Keratinocyte (primary cell): Measurements from ENCODE around the gene MPO. TPM values are rescaled to one million over a fixed set of nuclear protein-coding genes. Genes with fewer than 3 reads are reported as not detected.

Experiments used
- DNase-seq: peaks from one replicate; pipeline ENCODE4 v3.0.0-alpha.2; 2011; ENCODE audit warnings: low read depth, missing footprints, low spot score
- FAIRE-seq: peaks from 2 replicates; lab custom pipeline; 2011; peaks lifted over from hg19 to GRCh38; lab: Jason Lieb, UNC
- H2AFZ ChIP-seq: 2 replicates; pipeline ENCODE4 v1.6.0; 2012; ENCODE audit warnings: low read length, control low read depth, inconsistent platforms; ENCODE audit not compliant: control insufficient read depth
- H3K27ac ChIP-seq: 2 replicates; pipeline ENCODE4 v1.5.1; 2011; ENCODE audit warnings: low read length; ENCODE audit not compliant: control insufficient read depth, insufficient read depth
- H3K27me3 ChIP-seq: 3 replicates; pipeline ENCODE4 v1.6.0; 2011; ENCODE audit warnings: low read length; ENCODE audit not compliant: control insufficient read depth, insufficient read depth; ENCODE audit errors: extremely low read depth
- H3K36me3 ChIP-seq, 2 experiments: 2 replicates in 1 of 2; 3 replicates in 1 of 2; pipeline ENCODE4 v1.5.1; 2011; ENCODE audit warnings: low read length in 2 of 2, mild to moderate bottlenecking in 1 of 2; ENCODE audit not compliant: control insufficient read depth in 2 of 2, insufficient read depth in 2 of 2; ENCODE audit errors: extremely low read depth in 1 of 2
- H3K4me1 ChIP-seq: 3 replicates; pipeline ENCODE4 v1.5.1; 2011; ENCODE audit warnings: low read length; ENCODE audit not compliant: control insufficient read depth, insufficient read depth; ENCODE audit errors: extremely low read depth
- H3K4me2 ChIP-seq: 3 replicates; pipeline ENCODE4 v1.6.0; 2011; ENCODE audit warnings: low read depth, low read length; ENCODE audit not compliant: control insufficient read depth, insufficient read depth; ENCODE audit errors: extremely low read depth
- H3K4me3 ChIP-seq, 3 experiments: fragments of 200-600 bp in 1 of 3; sonication (generic) in 1 of 3; 2 replicates in 2 of 3; 3 replicates in 1 of 3; pipeline ENCODE4 v1.5.1; 2011 to 2016; ENCODE audit warnings: low read length in 3 of 3, mild to moderate bottlenecking in 3 of 3, control low read depth in 2 of 3, inconsistent platforms in 1 of 3, low read depth in 1 of 3, mixed read lengths in 1 of 3, mixed run types in 1 of 3, moderate library complexity in 1 of 3; ENCODE audit not compliant: control insufficient read depth in 2 of 3, insufficient read depth in 2 of 3; ENCODE audit errors: extremely low read depth in 1 of 3
- H3K79me2 ChIP-seq: 2 replicates; pipeline ENCODE4 v1.6.0; 2012; ENCODE audit warnings: low read length; ENCODE audit not compliant: control insufficient read depth, insufficient read depth
- H3K9ac ChIP-seq: 3 replicates; pipeline ENCODE4 v1.6.0; 2011; ENCODE audit warnings: low read length; ENCODE audit not compliant: control insufficient read depth, insufficient read depth; ENCODE audit errors: extremely low read depth
- H3K9me1 ChIP-seq: 3 replicates; pipeline ENCODE4 v1.6.0; 2011; ENCODE audit warnings: low read length; ENCODE audit not compliant: control insufficient read depth, insufficient read depth; ENCODE audit errors: extremely low read depth
- H3K9me3 ChIP-seq: 2 replicates; pipeline ENCODE4 v1.5.1; 2012; ENCODE audit warnings: low read depth, low read length; ENCODE audit not compliant: control insufficient read depth
- H4K20me1 ChIP-seq: 3 replicates; pipeline ENCODE4 v1.6.0; 2011; ENCODE audit warnings: low read length; ENCODE audit not compliant: control insufficient read depth, insufficient read depth; ENCODE audit errors: extremely low read depth
- CTCF ChIP-seq, 3 experiments: IDR thresholded peaks in 1 of 3; conservative IDR thresholded peaks in 1 of 3; optimal IDR thresholded peaks in 1 of 3; 2 replicates in 2 of 3; 3 replicates in 1 of 3; pipeline versions ENCODE3 to v1.5.1; 2011; ENCODE audit warnings: low read length in 3 of 3, mild to moderate bottlenecking in 3 of 3, moderate library complexity in 2 of 3, control low read depth in 1 of 3, inconsistent platforms in 1 of 3; ENCODE audit not compliant: insufficient read depth in 2 of 3; ENCODE audit errors: extremely low read depth in 1 of 3
- EZH2 ChIP-seq: IDR thresholded peaks from one replicate; pipeline ENCODE4 v1.6.1; 2012; ENCODE audit warnings: inconsistent platforms, mild to moderate bottlenecking, low read length, moderate library complexity
- dilution Hi-C: fragments of 300-500 bp; cut with MboI; formaldehyde crosslinking; loops from one replicate; pipeline ENCODE4 v1.7.0; 2020; ENCODE audit warnings: low sequenced_read_pairs; ENCODE audit not compliant: extremely low pct_ligation_motif_present
- polyA plus RNA-seq, 5 experiments: library from polyadenylated mRNA; depleted of rRNA in 3 of 5; stranded (reverse) in 3 of 5; stranded (forward) in 1 of 5; unstranded in 1 of 5; fragments of >200 nt; gene quantifications; 1 replicate in 1 of 5; 2 replicates in 3 of 5; 3 replicates in 1 of 5; pipeline versions ENCODE4 v1.2.1 to v1.2.3, GENCODE V29; 2011 to 2012; ENCODE audit warnings: missing spikeins in 2 of 5, low read depth in 1 of 5, low replicate concordance in 1 of 5

MPO gene
- polyA plus RNA-seq, 1 donor (not counting 4 experiments of a cell fraction or from before 2014, with no cell fraction given), result not detected

DNA sequence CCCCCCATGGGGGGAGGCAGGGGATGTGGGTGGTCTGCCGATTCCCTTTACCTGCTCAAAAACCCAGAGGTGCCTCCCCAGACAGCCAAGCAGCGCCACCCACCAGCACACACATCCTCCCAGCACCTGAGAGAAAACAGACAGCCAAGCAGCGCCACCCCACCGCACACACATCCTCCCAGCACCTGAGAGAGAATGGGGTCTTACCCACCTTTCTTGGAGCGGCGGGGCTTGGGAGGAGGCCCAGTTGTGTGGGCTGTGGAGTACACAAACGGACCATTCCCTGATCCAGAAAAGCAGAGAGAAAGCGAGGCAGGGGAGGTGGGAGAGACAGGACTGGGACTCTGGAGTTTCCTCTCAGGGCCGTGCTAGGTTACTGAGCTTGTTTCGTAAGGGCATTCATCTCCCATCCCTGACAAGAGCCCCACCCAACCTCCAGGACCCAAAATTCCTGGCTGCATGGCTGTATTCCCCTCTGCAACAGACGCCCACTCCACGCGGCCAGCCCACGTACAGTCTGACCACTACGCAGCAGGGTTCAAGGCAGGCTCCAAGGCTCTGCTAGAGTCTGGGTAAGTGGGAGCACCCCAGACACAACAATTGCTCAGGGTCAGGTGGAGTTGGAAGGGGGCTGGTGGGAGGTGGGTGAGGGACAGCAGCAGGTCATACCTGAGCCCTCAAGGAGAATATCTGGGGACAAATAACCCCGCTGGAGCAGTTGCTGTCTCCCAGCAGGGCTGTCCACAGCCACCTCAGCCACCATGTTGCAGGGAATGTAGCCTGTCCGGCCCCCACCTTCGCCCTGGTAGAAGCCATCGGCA lies 25.6 kb upstream of the MPO start:
- dilution Hi-C loops, result no loop called here
- Histone ChIP-seq H3K9me3 (no peaks in the 10 kb centered on the region), H3K9me1 (no peaks in the 10 kb centered on the region), H4K20me1 (no peaks in the 10 kb centered on the region), H3K4me3 (no peak overlapping the region), H3K9ac (no peak overlapping the region), H3K79me2 (no peaks in the 10 kb centered on the region), H2AFZ (no peak overlapping the region), H3K27ac (no peak overlapping the region), H3K36me3 (no peaks in the 10 kb centered on the region), H3K27me3 (peaks cover 15% of the 10 kb centered on the region), H3K4me2 (no peak overlapping the region), H3K4me1 (no peaks in the 10 kb centered on the region)
- DNase-seq (no peak), FAIRE-seq (no peak)
- TF ChIP-seq EZH2, result no peak
- TF ChIP-seq CTCF (optimal IDR thresholded peaks at IDR 0.05 in 1 of 3, IDR thresholded peaks at IDR 0.05 in 1 of 3, conservative IDR thresholded peaks at IDR 0.05 in 1 of 3; ENCODE audit: extremely low read depth in 1 of 3, insufficient read depth in 2 of 3, low read length in 3 of 3), result no peak

GRCh38 chr17:58305626-58306025 lies 24.9 kb upstream of the MPO start:
- no peaks in the 10 kb centered on the region for H3K9me1 ChIP-seq
- TF ChIP-seq CTCF (optimal IDR thresholded peaks at IDR 0.05 in 1 of 3, IDR thresholded peaks at IDR 0.05 in 1 of 3, conservative IDR thresholded peaks at IDR 0.05 in 1 of 3; ENCODE audit: extremely low read depth in 1 of 3, insufficient read depth in 2 of 3, low read length in 3 of 3) (no peak), EZH2 (no peak)
- no peaks in the 10 kb centered on the region for H3K9me3 ChIP-seq
- H3K27ac ChIP-seq, result no peak overlapping the region
- H3K4me2 ChIP-seq, result no peak overlapping the region
- no peak overlapping the region for H2AFZ ChIP-seq
- dilution Hi-C loops, result no loop called here
- H3K9ac ChIP-seq, result no peak overlapping the region
- DNase-seq (no peak), FAIRE-seq (no peak)
- H3K79me2 ChIP-seq, result no peaks in the 10 kb centered on the region
- no peak overlapping the region for H3K4me3 ChIP-seq
- H3K4me1 ChIP-seq, result no peaks in the 10 kb centered on the region
- no peaks in the 10 kb centered on the region for H3K36me3 ChIP-seq
- peaks cover 22% of the 10 kb centered on the region for H3K27me3 ChIP-seq
- H4K20me1 ChIP-seq, result no peaks in the 10 kb centered on the region
